GM12878 (cell line): ENCODE results near the gene FRK. TPM values are rescaled to one million over a fixed set of nuclear protein-coding genes. Genes with fewer than 3 reads are reported as not detected.

Source experiments
- ATF7 ChIP-seq: fragments of 450-650 bp; IDR thresholded peaks from 2 replicates; pipeline ENCODE4 v1.6.1; 2016; ENCODE audit warnings: low read depth, mild to moderate bottlenecking
- BHLHE40 ChIP-seq, 2 experiments: fragments of 450-650 bp in 1 of 2; IDR thresholded peaks; 2 replicates each; pipeline ENCODE4 v1.6.1; 2011 to 2017; ENCODE audit warnings: low read depth in 2 of 2, borderline replicate concordance in 1 of 2, improper control_type of control experiment in 1 of 2, low read length in 1 of 2, mild to moderate bottlenecking in 1 of 2
- CBX5 ChIP-seq: sonication (generic); IDR thresholded peaks from 2 replicates; pipeline ENCODE4 v1.6.1; 2016; ENCODE audit warnings: low read depth, moderate library complexity, mild to moderate bottlenecking, inconsistent platforms
- ETV6 ChIP-seq, 2 experiments: fragments of 450-650 bp in 1 of 2; IDR thresholded peaks in 1 of 2; conservative IDR thresholded peaks in 1 of 2; 2 replicates each; pipeline ENCODE4 v1.6.1; 2014; ENCODE audit warnings: antibody characterized with exemption in 1 of 2, borderline replicate concordance in 1 of 2, low read depth in 1 of 2, mild to moderate bottlenecking in 1 of 2, moderate library complexity in 1 of 2
- GABPA ChIP-seq: IDR thresholded peaks from 2 replicates; pipeline ENCODE4 v1.6.1; 2014; ENCODE audit warnings: antibody characterized with exemption, low read depth, mild to moderate bottlenecking, inconsistent platforms
- IKZF1 ChIP-seq: fragments of 450-650 bp; conservative IDR thresholded peaks from 2 replicates; pipeline ENCODE4 v1.6.1; 2017; ENCODE audit warnings: antibody characterized with exemption, mild to moderate bottlenecking
- IRF4 ChIP-seq: IDR thresholded peaks from 2 replicates; pipeline ENCODE4 v1.6.1; 2011; ENCODE audit warnings: low read depth, low read length
- MTA2 ChIP-seq: fragments of 450-650 bp; IDR thresholded peaks from 2 replicates; pipeline ENCODE4 v1.6.1; 2016; ENCODE audit warnings: low read depth, mild to moderate bottlenecking, moderate library complexity
- MTA3 ChIP-seq: IDR thresholded peaks from 2 replicates; pipeline ENCODE4 v1.6.1; 2012; ENCODE audit warnings: low read length, inconsistent platforms, borderline replicate concordance
- POLR2A ChIP-seq: IDR thresholded peaks from 2 replicates; pipeline ENCODE4 v1.6.1; 2011; ENCODE audit warnings: low read depth, mild to moderate bottlenecking, low read length
- RUNX3 ChIP-seq: IDR thresholded peaks from 2 replicates; pipeline ENCODE4 v1.6.1; 2012; ENCODE audit warnings: low read length, inconsistent platforms
- SIX5 ChIP-seq: IDR thresholded peaks from 2 replicates; pipeline ENCODE4 v1.6.1; 2011; ENCODE audit warnings: mild to moderate bottlenecking, low read depth, low read length, moderate library complexity; ENCODE audit not compliant: severe bottlenecking
- SMAD1 ChIP-seq: fragments of 450-650 bp; IDR thresholded peaks from 2 replicates; pipeline ENCODE4 v1.6.1; 2018; ENCODE audit warnings: mild to moderate bottlenecking, low read depth; ENCODE audit not compliant: partially characterized antibody
- SMAD5 ChIP-seq: IDR thresholded peaks from 2 replicates; pipeline ENCODE4 v1.6.1; 2016; ENCODE audit warnings: antibody characterized with exemption, low read depth
- SMC3 ChIP-seq: IDR thresholded peaks from 2 replicates; pipeline ENCODE4 v1.6.1; 2011; ENCODE audit warnings: low read length, improper control_type of control experiment, borderline replicate concordance
- USF2 ChIP-seq: IDR thresholded peaks from 2 replicates; pipeline ENCODE4 v1.6.1; 2011; ENCODE audit warnings: low read depth, low read length, improper control_type of control experiment, borderline replicate concordance
- YBX1 ChIP-seq: fragments of 450-650 bp; IDR thresholded peaks from 2 replicates; pipeline ENCODE4 v1.6.1; 2016; ENCODE audit warnings: antibody characterized with exemption
- ZNF207 ChIP-seq: fragments of 450-650 bp; IDR thresholded peaks from 2 replicates; pipeline ENCODE4 v1.6.1; 2014; ENCODE audit warnings: antibody characterized with exemption, mild to moderate bottlenecking, borderline replicate concordance
- ZNF24 ChIP-seq: fragments of 450-650 bp; IDR thresholded peaks from 2 replicates; pipeline ENCODE4 v1.6.1; 2017; ENCODE audit warnings: antibody characterized with exemption, mild to moderate bottlenecking
- ZNF384 ChIP-seq: IDR thresholded peaks from 2 replicates; pipeline ENCODE4 v1.6.1; 2012; ENCODE audit warnings: low read depth, mild to moderate bottlenecking, low read length, improper control_type of control experiment, borderline replicate concordance
- ZSCAN29 ChIP-seq: fragments of 450-650 bp; IDR thresholded peaks from 2 replicates; pipeline ENCODE4 v1.6.1; 2017; ENCODE audit warnings: mild to moderate bottlenecking, moderate library complexity
- polyA plus RNA-seq, 11 experiments: library from polyadenylated mRNA; depleted of rRNA in 4 of 11; unstranded in 6 of 11; stranded (reverse) in 5 of 11; fragments of >200 nt; fragmentation: Nextera tagmentation in 4 of 11; fragmentation: Illumina TruSeq in 1 of 11; extraction: Ambion mirVana in 4 of 11; extraction: Trizol in 1 of 11; gene quantifications; 1 replicate in 1 of 11; 2 replicates in 10 of 11; pipeline versions ENCODE4 v1.2.1 to v1.2.3, GENCODE V29; 2011 to 2016; ENCODE audit warnings: inconsistent platforms in 2 of 11, missing spikeins in 2 of 11, low read depth in 1 of 11
- total RNA-seq, 4 experiments: library from RNA; depleted of rRNA in 3 of 4; stranded (reverse); fragments of >200 nt in 3 of 4; fragmentation: Illumina TruSeq in 1 of 4; extraction: Trizol in 1 of 4; gene quantifications; 2 replicates each; pipeline versions ENCODE4 v1.2.1 to v1.2.3, GENCODE V29; 2013 to 2021
- TF ChIP-seq, protein P1 (sequence below): fragments of 450-650 bp; IDR thresholded peaks from 2 replicates; pipeline ENCODE4 v1.6.1; 2017; ENCODE audit warnings: mild to moderate bottlenecking, moderate library complexity
- TF ChIP-seq, protein P2 (sequence below): fragments of 450-650 bp; IDR thresholded peaks from 2 replicates; pipeline ENCODE4 v1.6.1; 2017; ENCODE audit warnings: mild to moderate bottlenecking
- TF ChIP-seq, protein P3 (sequence below): IDR thresholded peaks from 2 replicates; pipeline ENCODE4 v1.6.1; 2011; ENCODE audit warnings: borderline replicate concordance, low read depth, mild to moderate bottlenecking, moderate library complexity, mixed read lengths, low read length; ENCODE audit not compliant: insufficient read depth; ENCODE audit errors: extremely low read length
- TF ChIP-seq, protein P4 (sequence below): IDR thresholded peaks from 2 replicates; pipeline ENCODE4 v1.6.1; 2011; ENCODE audit warnings: low read depth, mild to moderate bottlenecking, low read length, moderate library complexity, borderline replicate concordance; ENCODE audit errors: extremely low read depth

Gene FRK
- total and polyA plus RNA-seq, 10 of the 15 experiments (the other 5 are each of a cell fraction or from before 2014, with no cell fraction given), result 0.29 to 2.4 (median 1.2) TPM

DNA sequence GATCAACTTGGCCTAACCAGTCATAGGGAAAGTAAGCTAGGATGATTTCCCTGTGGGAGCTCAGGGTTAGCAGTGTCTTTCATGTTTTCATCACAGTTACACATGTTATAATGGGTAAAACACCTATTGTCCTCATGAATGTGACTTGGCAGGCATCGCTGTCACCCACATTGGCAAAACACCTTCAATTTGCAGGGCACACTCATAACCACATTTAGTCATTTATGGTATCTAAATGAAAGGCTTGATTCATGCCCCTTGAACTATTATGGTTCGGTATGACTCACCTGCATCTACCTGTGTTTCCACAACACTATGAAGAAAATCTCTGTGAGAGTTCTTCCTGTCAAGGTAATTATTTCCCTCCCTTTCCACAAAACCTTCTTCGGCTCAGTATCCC lies 49.2 kb downstream of the FRK start (continued):
- TF ChIP-seq, protein P1, sequence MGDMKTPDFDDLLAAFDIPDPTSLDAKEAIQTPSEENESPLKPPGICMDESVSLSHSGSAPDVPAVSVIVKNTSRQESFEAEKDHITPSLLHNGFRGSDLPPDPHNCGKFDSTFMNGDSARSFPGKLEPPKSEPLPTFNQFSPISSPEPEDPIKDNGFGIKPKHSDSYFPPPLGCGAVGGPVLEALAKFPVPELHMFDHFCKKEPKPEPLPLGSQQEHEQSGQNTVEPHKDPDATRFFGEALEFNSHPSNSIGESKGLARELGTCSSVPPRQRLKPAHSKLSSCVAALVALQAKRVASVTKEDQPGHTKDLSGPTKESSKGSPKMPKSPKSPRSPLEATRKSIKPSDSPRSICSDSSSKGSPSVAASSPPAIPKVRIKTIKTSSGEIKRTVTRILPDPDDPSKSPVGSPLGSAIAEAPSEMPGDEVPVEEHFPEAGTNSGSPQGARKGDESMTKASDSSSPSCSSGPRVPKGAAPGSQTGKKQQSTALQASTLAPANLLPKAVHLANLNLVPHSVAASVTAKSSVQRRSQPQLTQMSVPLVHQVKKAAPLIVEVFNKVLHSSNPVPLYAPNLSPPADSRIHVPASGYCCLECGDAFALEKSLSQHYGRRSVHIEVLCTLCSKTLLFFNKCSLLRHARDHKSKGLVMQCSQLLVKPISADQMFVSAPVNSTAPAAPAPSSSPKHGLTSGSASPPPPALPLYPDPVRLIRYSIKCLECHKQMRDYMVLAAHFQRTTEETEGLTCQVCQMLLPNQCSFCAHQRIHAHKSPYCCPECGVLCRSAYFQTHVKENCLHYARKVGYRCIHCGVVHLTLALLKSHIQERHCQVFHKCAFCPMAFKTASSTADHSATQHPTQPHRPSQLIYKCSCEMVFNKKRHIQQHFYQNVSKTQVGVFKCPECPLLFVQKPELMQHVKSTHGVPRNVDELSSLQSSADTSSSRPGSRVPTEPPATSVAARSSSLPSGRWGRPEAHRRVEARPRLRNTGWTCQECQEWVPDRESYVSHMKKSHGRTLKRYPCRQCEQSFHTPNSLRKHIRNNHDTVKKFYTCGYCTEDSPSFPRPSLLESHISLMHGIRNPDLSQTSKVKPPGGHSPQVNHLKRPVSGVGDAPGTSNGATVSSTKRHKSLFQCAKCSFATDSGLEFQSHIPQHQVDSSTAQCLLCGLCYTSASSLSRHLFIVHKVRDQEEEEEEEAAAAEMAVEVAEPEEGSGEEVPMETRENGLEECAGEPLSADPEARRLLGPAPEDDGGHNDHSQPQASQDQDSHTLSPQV, result no peak
- TF ChIP-seq SMAD1 (peak; percentile 67), GABPA (no peak), MTA2 (peak; percentile 99), ZNF24 (no peak), SMAD5 (no peak), IKZF1 (peak; percentile 87), ZSCAN29 (no peak), IRF4 (peak; percentile 93), ZNF384 (no peak), MTA3 (peak; percentile 73; the same call in 1 of the 2 replicates), BHLHE40 (IDR thresholded peaks at IDR 0.05; ENCODE audit: borderline replicate concordance in 1 of 2, low read depth in 2 of 2, low read length in 1 of 2) (peak; percentile 87 to 92), YBX1 (no peak), USF2 (no peak), ETV6 (conservative IDR thresholded peaks at IDR 0.05 in 1 of 2, IDR thresholded peaks at IDR 0.05 in 1 of 2; ENCODE audit: borderline replicate concordance in 1 of 2, low read depth in 1 of 2) (peak in 1 of 2 experiments; percentile 75; a peak in 2 of 4 replicates), SIX5 (no peak), ZNF207 (no peak), CBX5 (no peak), RUNX3 (peak; percentile 92), POLR2A (no peak), ATF7 (peak; percentile 69; the same call in 1 of the 2 replicates), SMC3 (no peak)
- TF ChIP-seq, protein P2, sequence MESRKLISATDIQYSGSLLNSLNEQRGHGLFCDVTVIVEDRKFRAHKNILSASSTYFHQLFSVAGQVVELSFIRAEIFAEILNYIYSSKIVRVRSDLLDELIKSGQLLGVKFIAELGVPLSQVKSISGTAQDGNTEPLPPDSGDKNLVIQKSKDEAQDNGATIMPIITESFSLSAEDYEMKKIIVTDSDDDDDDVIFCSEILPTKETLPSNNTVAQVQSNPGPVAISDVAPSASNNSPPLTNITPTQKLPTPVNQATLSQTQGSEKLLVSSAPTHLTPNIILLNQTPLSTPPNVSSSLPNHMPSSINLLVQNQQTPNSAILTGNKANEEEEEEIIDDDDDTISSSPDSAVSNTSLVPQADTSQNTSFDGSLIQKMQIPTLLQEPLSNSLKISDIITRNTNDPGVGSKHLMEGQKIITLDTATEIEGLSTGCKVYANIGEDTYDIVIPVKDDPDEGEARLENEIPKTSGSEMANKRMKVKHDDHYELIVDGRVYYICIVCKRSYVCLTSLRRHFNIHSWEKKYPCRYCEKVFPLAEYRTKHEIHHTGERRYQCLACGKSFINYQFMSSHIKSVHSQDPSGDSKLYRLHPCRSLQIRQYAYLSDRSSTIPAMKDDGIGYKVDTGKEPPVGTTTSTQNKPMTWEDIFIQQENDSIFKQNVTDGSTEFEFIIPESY, result no peak
- TF ChIP-seq, protein P3, sequence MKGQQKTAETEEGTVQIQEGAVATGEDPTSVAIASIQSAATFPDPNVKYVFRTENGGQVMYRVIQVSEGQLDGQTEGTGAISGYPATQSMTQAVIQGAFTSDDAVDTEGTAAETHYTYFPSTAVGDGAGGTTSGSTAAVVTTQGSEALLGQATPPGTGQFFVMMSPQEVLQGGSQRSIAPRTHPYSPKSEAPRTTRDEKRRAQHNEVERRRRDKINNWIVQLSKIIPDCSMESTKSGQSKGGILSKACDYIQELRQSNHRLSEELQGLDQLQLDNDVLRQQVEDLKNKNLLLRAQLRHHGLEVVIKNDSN, result no peak
- TF ChIP-seq, protein P4, sequence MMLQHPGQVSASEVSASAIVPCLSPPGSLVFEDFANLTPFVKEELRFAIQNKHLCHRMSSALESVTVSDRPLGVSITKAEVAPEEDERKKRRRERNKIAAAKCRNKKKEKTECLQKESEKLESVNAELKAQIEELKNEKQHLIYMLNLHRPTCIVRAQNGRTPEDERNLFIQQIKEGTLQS, result no peak
